Panc1 (cell line): Measurements from ENCODE around the gene ZBTB9. TPM values are rescaled to one million over a fixed set of nuclear protein-coding genes. Genes with fewer than 3 reads are reported as not detected.

ENCODE experiments used
- ATAC-seq: fragments of 200-7000 bp; cut with Tn5 transposase; 2 replicates; pipeline ENCODE4 v1.9.1; 2020; ENCODE audit warnings: mild to moderate bottlenecking, moderate library complexity
- BruUV-seq: library from RNA; stranded (reverse); fragments of 400-500 nt; replicated peaks from 2 replicates; lab custom pipeline; 2021; lab: Mats Ljungman, UMichigan
- CTCF ChIA-PET: fragments of 300-600 bp; sonication (Branson Sonifier 250); formaldehyde crosslinking; loops from one replicate; lab custom pipeline; 2022; ENCODE audit warnings: antibody characterized with exemption; lab: Charles Lee
- POLR2A ChIA-PET: fragments of 300-600 bp; sonication (Branson Sonifier 250); formaldehyde crosslinking; loops from one replicate; lab custom pipeline; 2022; ENCODE audit warnings: antibody characterized with exemption; lab: Charles Lee
- DNase-seq: peaks from one replicate; pipeline ENCODE4 v3.0.0-alpha.2; 2010; ENCODE audit warnings: low read depth, low spot score
- H3K27ac ChIP-seq: 2 replicates; pipeline ENCODE4 v1.5.1; 2011; ENCODE audit warnings: mild to moderate bottlenecking, low read length, inconsistent platforms
- H3K27me3 ChIP-seq: fragments of 200-500 bp; sonication (Bioruptor generic); 2 replicates; pipeline ENCODE4 v1.6.0; 2014; ENCODE audit warnings: low read length, inconsistent platforms; ENCODE audit not compliant: control insufficient read depth, insufficient read depth
- H3K36me3 ChIP-seq: fragments of 200-500 bp; sonication (Bioruptor generic); 2 replicates; pipeline ENCODE4 v1.5.1; 2014; ENCODE audit warnings: inconsistent platforms, mild to moderate bottlenecking, low read length, moderate library complexity; ENCODE audit not compliant: control insufficient read depth, insufficient read depth
- H3K4me1 ChIP-seq: 2 replicates; pipeline ENCODE4 v1.5.1; 2011; ENCODE audit warnings: inconsistent platforms, mild to moderate bottlenecking, low read length, moderate library complexity; ENCODE audit not compliant: control insufficient read depth, insufficient read depth
- H3K4me3 ChIP-seq, 2 experiments: 2 replicates each; pipeline ENCODE4 v1.5.1; 2011 to 2012; ENCODE audit warnings: low read depth in 2 of 2, low read length in 2 of 2, mild to moderate bottlenecking in 2 of 2, inconsistent platforms in 1 of 2, moderate library complexity in 1 of 2
- H3K9me3 ChIP-seq: fragments of 200-500 bp; sonication (Bioruptor generic); 2 replicates; pipeline ENCODE4 v1.5.1; 2014; ENCODE audit warnings: low read depth, mild to moderate bottlenecking, inconsistent platforms, low read length, moderate library complexity; ENCODE audit not compliant: control insufficient read depth, insufficient read depth
- CTCF ChIP-seq: fragments of 450-650 bp; IDR thresholded peaks from 2 replicates; pipeline ENCODE4 v1.5.1; 2017; ENCODE audit warnings: mild to moderate bottlenecking
- POLR2AphosphoS5 ChIP-seq: IDR thresholded peaks from 2 replicates; pipeline ENCODE4 v1.6.1; 2012; ENCODE audit warnings: mild to moderate bottlenecking, low read depth, low read length, moderate library complexity
- REST ChIP-seq, 2 experiments: IDR thresholded peaks; 2 replicates each; pipeline ENCODE4 v1.6.1; 2011 to 2012; ENCODE audit warnings: low read depth in 2 of 2, control low read depth in 1 of 2, low read length in 1 of 2, mild to moderate bottlenecking in 1 of 2, moderate library complexity in 1 of 2; ENCODE audit not compliant: insufficient read depth in 1 of 2
- SIN3A ChIP-seq: IDR thresholded peaks from 2 replicates; pipeline ENCODE4 v1.6.1; 2012; ENCODE audit warnings: low read depth, mild to moderate bottlenecking, low read length, moderate library complexity, borderline replicate concordance; ENCODE audit not compliant: insufficient read depth
- TCF7L2 ChIP-seq: IDR thresholded peaks from 2 replicates; pipeline ENCODE4 v1.6.1; 2011; ENCODE audit warnings: mild to moderate bottlenecking, low read depth, low read length, inconsistent platforms
- in situ Hi-C: cut with HindIII; loops from 2 replicates; pipeline ENCODE4 v1.10.0; 2016; ENCODE audit warnings: low sequenced_read_pairs, low pct_unique_long_range_greater_than_20kb
- intact Hi-C: fragments of 100-400 bp; cut with micrococcal nuclease; formaldehyde crosslinking; loops from one replicate; pipeline ENCODE4 v1.10.0; 2022; ENCODE audit not compliant: unreplicated experiment
- total RNA-seq: library from RNA; stranded (reverse); gene quantifications from one replicate; pipeline ENCODE4 v1.2.1, GENCODE V29; 2021; ENCODE audit not compliant: unreplicated experiment

Gene ZBTB9
- total RNA-seq, 1 experiment from 2014 or later: 17.6 TPM

GRCh38 chr6:33424855-33425667 is 29.3 kb upstream of the ZBTB9 start:
- TF ChIP-seq TCF7L2: no peak
- in situ Hi-C loops (no loop called here), intact Hi-C loops (no loop called here)
- ChIA-PET POLR2A (interaction anchor here (0.5 to 0.6 kb wide), 3 partner anchors 15 to 144 kb away, joined by 4 to 11 read pairs (median 7); no protein-coding TSS in a partner anchor), CTCF (interaction anchor here (1.3 to 1.5 kb wide), 2 partner anchors 13 to 107 kb away, joined by 3 to 7 read pairs; partner anchors contain the start of gene ZBTB22)
- Histone ChIP-seq H3K4me3 (peak overlapping the region; percentile 46 to 91), H3K36me3 (no peaks in the 10 kb centered on the region), H3K27ac (peak overlapping the region; percentile 81), H3K4me1 (peaks cover 20% of the 10 kb centered on the region), H3K9me3 (no peaks in the 10 kb centered on the region), H3K27me3 (no peaks in the 10 kb centered on the region)
- DNase-seq (no peak), ATAC-seq (no peak)
- BruUV-seq: TSS peak; percentile 97

- no TSS peak for BruUV-seq
- ChIA-PET POLR2A (interaction anchor here (0.5 to 0.6 kb wide), 9 partner anchors 14 to 182 kb away, joined by 3 to 11 read pairs (median 4); no protein-coding TSS in a partner anchor), CTCF (interaction anchor here (0.7 to 1.5 kb wide), 5 partner anchors 8 to 153 kb away, joined by 3 to 11 read pairs (median 6); partner anchors contain the start of genes CUTA and ZBTB22)
- in situ Hi-C loops (no loop called here), intact Hi-C loops (no loop called here)
- H3K36me3 ChIP-seq: no peaks in the 10 kb centered on the region
- DNase-seq (no peak), ATAC-seq (peak; percentile 83)
- H3K4me3 ChIP-seq: peak overlapping the region; percentile 46 to 91
- H3K27ac ChIP-seq: peak overlapping the region; percentile 81
- no peaks in the 10 kb centered on the region for H3K9me3 ChIP-seq
- peak; percentile 88 for TF ChIP-seq CTCF
- TF ChIP-seq POLR2AphosphoS5: peak; percentile 75
- TF ChIP-seq SIN3A: peak; percentile 63; the same call in 1 of the 2 replicates
- TF ChIP-seq REST (IDR thresholded peaks at IDR 0.05; ENCODE audit: insufficient read depth in 1 of 2, low read depth in 2 of 2, low read length in 1 of 2): no peak
- no peak for TF ChIP-seq TCF7L2
- no peaks in the 10 kb centered on the region for H3K27me3 ChIP-seq
- H3K4me1 ChIP-seq: peaks cover 29% of the 10 kb centered on the region
Measured at GRCh38 chr6:33425668-33426577, 28.5 kb upstream of the ZBTB9 start.
